SJCRH30 (cell line): ENCODE results near the gene LCE4A. TPM values are rescaled to one million over a fixed set of nuclear protein-coding genes. Genes with fewer than 3 reads are reported as not detected.

ENCODE experiments used
- total RNA-seq: library from RNA; depleted of rRNA; stranded (reverse); fragments of >200 nt; shearing (Covaris generic); gene quantifications from 2 replicates; pipeline ENCODE4 v1.2.3, GENCODE V29; 2014; rRNA removed

LCE4A gene
- total RNA-seq, 1 experiment from 2014 or later: not detected

Other genes starting within 250 kb of the LCE4A start
- not detected in 2 replicates for gene LCE5A, start 197.4 kb upstream of the LCE4A start, total RNA-seq
- gene CRCT1, start 193.7 kb upstream of the LCE4A start, total RNA-seq: not detected in 2 replicates
- gene LCE3E, start 141.4 kb upstream of the LCE4A start, total RNA-seq: not detected in 2 replicates
- gene LCE3D, start 127.6 kb upstream of the LCE4A start, total RNA-seq: not detected in 2 replicates
- not detected in 2 replicates for gene LCE3C, start 107.9 kb upstream of the LCE4A start, total RNA-seq
- gene LCE3B, start 94.3 kb upstream of the LCE4A start, total RNA-seq: not detected in 2 replicates
- gene LCE3A, start 85.1 kb upstream of the LCE4A start, total RNA-seq: not detected in 2 replicates
- not detected in 2 replicates for gene LCE2D, start 44.8 kb upstream of the LCE4A start, total RNA-seq
- not detected in 2 replicates for gene LCE2C, start 32.9 kb upstream of the LCE4A start, total RNA-seq
- gene LCE2B, start 22.0 kb upstream of the LCE4A start, total RNA-seq: not detected in 2 replicates
- not detected in 2 replicates for gene LCE2A, start 9.8 kb upstream of the LCE4A start, total RNA-seq
- not detected in 2 replicates for gene KPRP, start 49.9 kb downstream of the LCE4A start, total RNA-seq
- gene LCE1F, start 67.0 kb downstream of the LCE4A start, total RNA-seq: not detected in 2 replicates
- gene LCE1E, start 78.1 kb downstream of the LCE4A start, total RNA-seq: not detected in 2 replicates
- not detected in 2 replicates for gene LCE1D, start 88.6 kb downstream of the LCE4A start, total RNA-seq
- gene LCE1C, start 98.5 kb downstream of the LCE4A start, total RNA-seq: not detected in 2 replicates
- gene LCE1B, start 103.8 kb downstream of the LCE4A start, total RNA-seq: not detected in 2 replicates
- not detected in 2 replicates for gene LCE1A, start 119.3 kb downstream of the LCE4A start, total RNA-seq
- gene LCE6A, start 134.7 kb downstream of the LCE4A start, total RNA-seq: not detected in 2 replicates
- gene LCE7A, start 151.8 kb downstream of the LCE4A start, total RNA-seq: not detected in 2 replicates
- not detected in 2 replicates for gene SMCP, start 170.2 kb downstream of the LCE4A start, total RNA-seq
- gene IVL, start 200.4 kb downstream of the LCE4A start, total RNA-seq: not detected in 2 replicates
- not detected in 2 replicates for gene SPRR5, start 239.0 kb downstream of the LCE4A start, total RNA-seq